GM18868 (cell line): Measurements from ENCODE around the gene CACNG4.

Source experiments
- ATAC-seq: cut with Tn5 transposase; IDR thresholded peaks from one replicate; pipeline ENCODE4 v1.9.1; 2021; ENCODE audit warnings: mild to moderate bottlenecking, moderate library complexity; ENCODE audit not compliant: unreplicated experiment

CACNG4 gene

DNA sequence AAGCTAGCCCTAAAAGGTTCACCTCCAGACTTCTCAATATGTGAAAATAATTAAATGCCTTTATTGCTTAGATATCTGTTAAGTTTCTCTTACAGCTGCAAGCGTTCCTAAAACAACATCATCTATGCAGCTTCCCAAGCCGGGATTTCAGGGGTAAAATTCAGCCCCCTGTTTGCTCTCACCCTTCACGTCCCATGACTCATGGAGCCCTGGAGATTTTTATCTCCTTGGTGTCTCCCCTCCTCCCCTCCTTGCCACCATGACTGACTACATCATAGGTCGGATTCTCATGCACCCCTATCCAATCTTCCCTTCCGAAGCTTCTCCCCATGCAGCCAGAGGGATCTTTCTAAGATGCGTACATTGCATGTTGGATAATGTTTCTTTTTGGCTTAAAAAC, 21.0 kb upstream of the CACNG4 start:
- no peak for ATAC-seq

DNA sequence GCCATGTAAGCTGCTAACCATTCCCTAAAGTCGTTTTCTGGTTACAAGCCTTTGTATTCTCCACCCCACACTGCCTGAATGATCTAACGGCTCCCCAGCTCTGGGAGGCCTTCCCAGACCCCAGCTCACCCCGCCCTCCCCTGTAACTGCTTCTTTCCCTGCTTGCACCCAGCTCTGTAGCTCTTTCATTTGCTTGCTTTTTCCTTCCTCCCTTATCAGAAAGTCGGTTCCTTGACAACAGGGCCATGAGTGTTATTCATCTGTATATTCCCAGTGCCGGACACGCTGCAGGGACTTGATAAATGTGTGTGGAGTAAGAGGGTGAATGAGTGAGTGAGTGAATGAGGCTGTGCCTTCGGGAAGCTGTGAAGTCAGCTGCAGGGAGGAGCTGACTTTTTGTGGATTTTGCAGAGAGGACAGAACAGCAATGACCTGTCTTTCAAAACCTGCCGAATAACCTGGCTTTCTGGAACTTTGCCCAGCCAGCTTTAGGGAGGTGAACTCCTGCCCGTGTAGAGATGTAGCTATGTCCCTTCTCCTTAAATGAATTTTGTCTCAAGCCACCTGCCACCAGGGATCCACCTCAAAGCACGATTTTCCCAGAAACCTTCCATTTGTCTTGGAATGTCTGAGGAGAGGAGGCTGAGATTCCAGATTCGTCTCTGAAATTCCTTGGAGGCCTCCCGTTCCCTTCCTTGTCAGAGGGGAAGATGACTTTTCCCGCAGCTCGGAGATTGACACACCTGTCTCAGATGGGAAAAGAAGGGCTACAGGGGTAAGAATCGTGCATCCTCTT, 20.0 kb upstream of the CACNG4 start:
- ATAC-seq, result no peak

DNA sequence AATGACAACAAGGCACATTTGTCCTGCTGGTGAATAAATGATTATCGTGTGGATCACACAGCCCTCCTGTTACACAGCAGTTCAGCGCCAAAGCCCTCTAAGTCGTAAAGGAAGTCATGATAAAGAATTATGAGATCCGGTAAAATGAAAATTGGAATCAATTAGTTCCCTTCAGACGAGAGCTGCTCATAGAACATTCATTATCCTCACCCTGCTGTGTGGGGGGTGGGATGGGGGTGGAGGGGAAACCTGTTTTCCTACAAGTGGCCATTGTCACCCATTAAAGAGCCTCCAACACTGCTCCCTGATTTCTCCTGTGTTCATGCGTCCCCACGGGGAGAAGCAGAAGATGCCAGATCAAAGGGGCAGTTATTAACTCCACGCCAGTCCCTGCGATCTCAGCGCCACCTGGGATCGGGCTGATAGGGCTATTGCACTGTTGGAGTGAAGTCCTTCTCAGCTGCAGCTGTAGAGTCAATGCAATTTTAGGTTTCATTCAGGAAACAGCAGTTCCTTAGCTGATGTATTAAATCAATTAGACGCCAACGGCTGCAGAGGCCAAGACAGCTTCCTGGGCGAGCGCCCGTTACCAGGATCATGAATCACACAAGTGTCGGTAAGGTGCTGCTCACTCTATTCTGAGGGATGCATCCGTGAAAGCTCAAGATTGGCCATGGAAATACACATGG, 19.2 kb upstream of the CACNG4 start:
- ATAC-seq, result no peak

DNA sequence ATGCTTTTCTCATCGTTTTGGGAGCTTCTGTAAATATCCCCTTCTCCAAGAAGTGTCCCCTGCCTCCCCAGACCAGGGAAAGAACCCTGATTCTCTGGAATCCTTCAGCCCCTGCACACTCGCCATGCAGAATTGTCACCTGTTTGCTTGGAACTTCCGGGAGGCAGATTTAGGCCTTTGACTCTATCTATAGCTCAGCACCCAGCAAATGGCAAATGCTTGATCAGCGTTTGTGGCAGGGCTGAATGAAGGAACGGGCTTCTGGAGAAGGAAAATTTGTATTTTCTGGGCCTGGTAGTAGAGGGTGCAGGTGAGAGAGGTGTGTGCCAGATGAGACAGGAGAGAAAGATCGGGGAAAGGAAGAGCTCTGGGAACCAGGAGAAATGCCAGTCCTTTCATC, 18.3 kb upstream of the CACNG4 start:
- no peak for ATAC-seq

GRCh38 chr17:66947311-66947710, 17.2 kb upstream of the CACNG4 start:
- ATAC-seq, result no peak

GRCh38 chr17:66948061-66948750, 16.3 kb upstream of the CACNG4 start:
- no peak for ATAC-seq

DNA sequence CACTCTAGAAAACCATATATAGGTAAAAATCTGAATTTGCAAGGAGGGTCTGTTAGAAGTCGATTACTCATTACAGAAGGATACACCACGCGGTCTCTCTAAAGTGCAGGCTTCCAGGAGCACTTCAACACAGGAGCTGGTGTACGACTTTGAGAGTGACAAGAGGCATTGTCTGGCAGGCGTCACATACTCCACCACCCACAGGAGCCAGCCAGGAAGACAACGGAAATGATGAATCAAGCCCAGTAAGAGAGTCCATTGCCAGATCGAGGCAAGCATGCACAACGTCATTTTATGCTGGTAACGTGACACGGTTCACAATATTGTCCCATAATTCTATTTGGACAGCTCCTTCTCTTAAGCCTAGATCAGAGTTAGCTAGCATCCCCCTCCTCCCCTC, 15.0 kb upstream of the CACNG4 start:
- no peak for ATAC-seq

DNA sequence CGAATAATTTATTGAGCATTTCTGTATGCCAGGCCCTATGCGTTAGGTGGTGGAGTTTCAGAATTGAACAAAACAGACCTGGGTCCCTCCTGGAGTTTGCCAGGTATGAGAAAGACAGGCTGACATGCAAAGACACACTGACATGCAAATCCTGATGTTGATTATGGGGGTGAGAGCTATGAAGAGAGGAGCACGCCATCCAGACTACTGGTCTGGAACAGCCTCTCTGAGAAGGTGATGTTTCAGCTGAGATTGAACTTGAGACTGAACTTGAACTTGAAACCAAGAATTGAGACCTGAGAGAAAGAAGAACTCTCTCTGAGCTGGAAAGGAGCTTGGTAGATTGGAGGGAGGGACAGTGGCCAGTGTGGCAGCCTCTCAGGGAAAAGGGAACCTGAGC, 14.2 kb upstream of the CACNG4 start:
- no peak for ATAC-seq

DNA sequence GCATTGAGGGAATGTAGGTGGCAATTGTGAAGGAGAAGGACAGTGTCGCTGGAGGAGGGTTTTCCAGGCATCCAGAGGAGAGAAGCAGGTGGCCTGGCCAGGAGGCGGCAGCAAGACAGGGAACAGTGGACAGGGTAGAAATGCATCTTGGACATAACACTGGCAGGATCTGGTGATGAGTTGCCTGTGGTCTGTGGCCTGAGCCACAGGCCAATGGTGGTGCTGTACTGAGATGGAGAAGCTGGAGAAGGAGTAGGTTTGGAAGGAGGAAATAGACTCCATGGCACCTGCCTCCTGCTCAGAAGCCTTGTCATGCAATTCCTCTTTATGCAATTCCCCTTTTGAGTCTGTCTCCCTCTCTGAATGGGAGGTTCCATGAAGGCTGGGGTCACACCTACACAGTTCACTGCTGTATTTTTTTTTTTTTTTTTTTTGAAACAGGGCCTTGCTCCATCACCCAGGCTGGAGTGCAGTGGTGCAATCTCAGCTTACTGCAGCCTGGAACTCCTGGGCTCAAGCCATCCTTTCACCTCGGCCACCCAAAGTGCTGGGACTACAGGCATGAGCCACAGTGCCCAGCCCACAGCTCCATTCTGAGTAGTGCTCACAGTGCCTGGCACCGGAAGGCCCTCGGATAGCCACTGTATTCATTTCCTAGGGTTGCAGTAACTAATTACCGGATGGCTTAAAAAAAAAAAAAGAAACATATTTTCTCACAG, 13.5 kb upstream of the CACNG4 start:
- no peak for ATAC-seq

GRCh38 chr17:66951605-66951953, 12.9 kb upstream of the CACNG4 start:
- no peak for ATAC-seq

DNA sequence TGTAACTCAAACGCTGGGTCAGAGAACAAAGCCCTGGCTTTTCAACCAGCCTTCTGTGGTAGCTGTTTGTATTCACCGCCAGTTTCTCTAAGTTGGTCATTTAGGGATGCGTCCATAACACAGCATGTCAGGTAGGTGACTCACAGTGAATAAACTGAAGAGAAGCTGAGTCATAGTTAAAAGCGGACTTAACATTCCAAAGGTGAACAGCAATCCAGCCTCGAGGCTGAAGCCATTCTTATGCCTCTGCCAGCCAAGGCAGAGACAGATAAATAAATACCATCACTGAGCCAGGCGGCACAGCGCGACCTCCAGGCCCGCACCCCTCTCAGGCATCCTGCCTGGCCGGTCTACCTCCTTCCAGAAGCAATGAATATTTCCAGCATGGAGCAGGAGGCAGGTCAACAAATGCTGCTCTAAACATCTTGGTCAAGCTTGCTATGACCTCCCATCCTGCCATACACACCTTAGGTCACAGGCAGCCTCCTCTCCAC, 12.4 kb upstream of the CACNG4 start:
- no peak for ATAC-seq

- no peak for ATAC-seq
These were observed 11.6 kb upstream of the CACNG4 start for GRCh38 chr17:66952681-66953629.

DNA sequence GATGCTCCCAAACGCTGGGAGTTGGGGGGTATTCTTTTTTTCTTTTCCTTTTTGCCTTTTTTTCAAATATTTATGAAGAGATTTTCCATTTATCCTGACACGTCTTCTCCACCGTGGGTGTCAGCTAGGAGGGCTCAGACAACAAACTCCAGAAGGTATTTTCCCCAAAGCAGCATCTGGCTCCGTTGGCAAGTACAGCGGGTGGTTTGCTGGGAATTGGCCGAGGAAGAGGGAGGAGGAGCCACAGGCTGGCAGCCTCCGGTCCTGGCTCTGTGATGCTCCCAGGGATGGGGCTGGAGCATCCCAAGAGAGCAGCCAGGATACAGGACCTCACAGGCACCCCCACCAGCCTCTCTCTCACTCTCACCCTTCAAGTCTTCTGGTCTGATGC, 10.9 kb upstream of the CACNG4 start:
- no peak for ATAC-seq

DNA sequence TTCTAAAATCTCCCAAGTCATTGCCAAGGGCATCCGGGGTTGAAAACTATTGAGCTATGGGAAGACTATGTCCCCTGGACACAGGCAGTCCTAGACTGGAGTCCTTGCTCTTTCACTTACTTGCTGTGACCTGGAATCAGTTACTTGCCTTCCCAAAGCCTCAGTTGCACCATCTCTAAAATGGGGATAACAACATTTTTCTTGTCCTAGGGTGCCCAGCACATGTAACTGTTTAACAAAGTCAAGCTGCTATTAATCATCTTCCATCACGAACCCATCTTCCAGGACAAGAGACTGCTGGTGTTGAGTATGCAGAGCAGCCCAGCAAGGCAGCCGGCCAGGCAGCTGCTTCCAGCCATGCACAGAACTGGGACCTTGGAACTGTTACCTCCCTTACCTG, 9.9 kb upstream of the CACNG4 start:
- ATAC-seq, result no peak

DNA sequence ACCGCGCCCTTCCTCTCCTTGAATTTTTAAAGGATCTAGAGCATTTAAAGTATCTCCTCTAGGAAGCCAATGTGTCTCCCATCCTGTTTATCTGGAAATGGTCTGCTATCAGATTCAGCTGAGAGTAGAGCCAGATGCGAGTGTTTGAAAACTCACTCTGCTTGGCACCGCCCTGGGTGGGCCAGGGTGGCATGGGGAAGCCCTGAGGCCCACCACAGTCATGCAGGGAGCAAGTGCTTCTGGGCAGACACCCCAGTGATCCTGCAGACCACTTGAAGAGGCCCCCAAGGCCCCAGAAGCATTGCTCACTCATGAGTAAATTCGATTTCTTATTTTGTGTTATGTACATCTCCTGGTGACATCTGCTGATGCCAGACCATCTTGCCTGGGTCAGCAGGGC, 8.7 kb upstream of the CACNG4 start:
- no peak for ATAC-seq

- no peak for ATAC-seq
These were observed 7.6 kb upstream of the CACNG4 start for GRCh38 chr17:66956941-66957340.

DNA sequence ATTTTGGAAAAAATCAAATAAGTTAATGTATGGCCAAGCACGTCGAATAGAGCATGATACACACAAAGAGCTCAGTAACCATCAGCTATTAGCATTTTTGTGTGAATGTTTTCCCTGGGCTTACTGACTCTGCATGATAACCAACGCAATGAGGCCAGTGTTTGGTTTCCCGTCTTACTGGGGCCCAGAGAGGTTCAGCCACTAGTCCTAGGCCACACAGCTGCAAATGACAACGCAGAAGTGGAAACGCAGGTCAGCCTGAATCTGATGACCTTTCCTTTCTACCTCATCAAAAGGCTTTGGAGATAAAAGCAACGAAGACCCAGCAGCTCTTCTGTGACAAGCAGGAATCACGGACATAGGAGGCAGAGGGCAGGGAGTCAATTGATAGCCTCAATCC, 7.2 kb upstream of the CACNG4 start:
- ATAC-seq, result no peak

- no peak for ATAC-seq
These were observed 6.4 kb upstream of the CACNG4 start for GRCh38 chr17:66957951-66958579.

DNA sequence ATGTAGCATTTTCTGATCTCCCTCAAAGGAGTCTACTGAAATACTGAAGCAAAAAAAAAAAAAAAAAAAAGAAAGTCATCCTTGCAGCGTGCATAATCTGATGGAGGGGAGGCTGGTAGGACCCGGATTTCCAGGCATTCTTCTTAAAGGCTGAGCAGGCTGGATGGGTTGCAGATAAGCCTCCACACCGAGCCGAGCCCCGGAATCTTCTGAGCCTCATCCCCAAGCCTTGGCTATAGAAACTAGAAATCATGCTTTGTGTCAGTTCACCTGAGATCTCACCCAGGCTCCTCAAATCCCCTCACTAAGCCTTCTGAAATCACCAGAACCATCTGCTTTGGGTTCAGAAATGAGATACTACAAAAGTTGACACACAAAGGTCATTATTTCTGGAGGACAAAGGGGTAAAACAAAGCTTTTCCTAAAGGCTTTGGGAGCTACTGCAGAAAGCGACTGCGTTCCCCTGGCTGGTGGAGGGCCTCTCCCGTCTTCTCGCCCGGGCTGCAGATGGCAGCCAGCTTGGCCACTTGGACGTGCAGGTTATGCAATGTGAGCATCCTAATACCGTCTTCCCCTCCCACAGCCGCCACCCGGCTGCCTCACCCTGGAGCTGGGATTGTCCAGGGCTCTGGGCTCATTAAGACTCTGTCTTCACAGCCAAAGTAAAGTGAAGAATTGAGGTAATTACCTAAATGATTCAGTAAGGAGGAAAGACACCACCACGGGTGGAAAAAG, 4.7 kb upstream of the CACNG4 start:
- no peak for ATAC-seq
